ENCODE data around the gene RSF1.

Gene RSF1

GRCh38 chr11:77814848-77815247 is 5.7 kb downstream of the RSF1 start:
- no peak overlapping the region for H3K9ac ChIP-seq (ENCODE audit: low read length in 5 of 5)
- H3K9me3 ChIP-seq (ENCODE audit: control insufficient read depth in 5 of 5, low read length in 5 of 5), result peaks cover 0 to 5% (median 4%) of the 10 kb centered on the region in 5 donors
- H3K27ac ChIP-seq (ENCODE audit: low read depth, low read length), result no peak overlapping the region
- H3K4me1 ChIP-seq (ENCODE audit: control insufficient read depth in 5 of 5, insufficient read depth in 5 of 5, low read length in 5 of 5), result peaks cover 0 to 21% (median 11%) of the 10 kb centered on the region in 5 donors
- peaks cover 0 to 7% (median 0%) of the 10 kb centered on the region in 5 donors for H3K36me3 ChIP-seq (ENCODE audit: control insufficient read depth in 5 of 5, insufficient read depth in 5 of 5, low read length in 5 of 5)
- H3K4me3 ChIP-seq (ENCODE audit: low read depth in 1 of 5, low read length in 5 of 5), result no peak overlapping the region
- no peaks in the 10 kb centered on the region for H3K27me3 ChIP-seq (ENCODE audit: control insufficient read depth in 5 of 5, insufficient read depth in 4 of 5, low read length in 5 of 5)

- Histone ChIP-seq H3K9me3 (ENCODE audit: control insufficient read depth in 5 of 5, low read length in 5 of 5) (peaks cover 0 to 5% (median 4%) of the 10 kb centered on the region in 5 donors), H3K4me1 (ENCODE audit: control insufficient read depth in 5 of 5, insufficient read depth in 5 of 5, low read length in 5 of 5) (peaks cover 0 to 8% (median 0%) of the 10 kb centered on the region in 5 donors), H3K4me3 (ENCODE audit: low read depth in 1 of 5, low read length in 5 of 5) (no peak overlapping the region), H3K27ac (ENCODE audit: low read depth, low read length) (no peak overlapping the region), H3K36me3 (ENCODE audit: control insufficient read depth in 5 of 5, insufficient read depth in 5 of 5, low read length in 5 of 5) (peaks cover 0 to 7% (median 0%) of the 10 kb centered on the region in 5 donors), H3K27me3 (ENCODE audit: control insufficient read depth in 5 of 5, insufficient read depth in 4 of 5, low read length in 5 of 5) (no peaks in the 10 kb centered on the region), H3K9ac (ENCODE audit: low read length in 5 of 5) (no peak overlapping the region)
Observed at GRCh38 chr11:77813256-77813655, 7.3 kb downstream of the RSF1 start.

DNA sequence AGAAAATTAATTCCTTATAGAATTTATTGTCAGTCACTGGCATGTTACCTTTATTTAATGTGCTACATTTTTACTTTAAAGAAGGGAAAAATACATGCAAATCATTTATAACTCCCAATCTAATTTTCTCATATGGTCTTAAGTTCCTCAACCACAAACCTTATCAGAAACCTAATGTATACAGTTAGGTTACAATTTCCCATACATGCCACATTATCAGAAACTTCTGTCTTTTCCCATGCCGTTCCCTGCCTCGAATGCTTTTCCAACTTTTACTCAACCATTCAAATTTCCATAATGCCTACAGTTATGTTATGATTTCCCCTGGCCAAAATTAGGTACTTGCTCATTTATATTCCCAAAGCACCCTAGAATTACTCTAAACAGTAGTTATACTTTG is 13.5 kb downstream of the RSF1 start:
- H3K9me3 ChIP-seq (ENCODE audit: control insufficient read depth in 5 of 5, low read length in 5 of 5), result no peaks in the 10 kb centered on the region
- no peak overlapping the region for H3K9ac ChIP-seq (ENCODE audit: low read length in 5 of 5)
- no peaks in the 10 kb centered on the region for H3K27me3 ChIP-seq (ENCODE audit: control insufficient read depth in 5 of 5, insufficient read depth in 4 of 5, low read length in 5 of 5)
- no peak overlapping the region for H3K4me3 ChIP-seq (ENCODE audit: low read depth in 1 of 5, low read length in 5 of 5)
- H3K27ac ChIP-seq (ENCODE audit: low read depth, low read length), result no peak overlapping the region
- peaks cover 0 to 2% (median 0%) of the 10 kb centered on the region in 5 donors for H3K4me1 ChIP-seq (ENCODE audit: control insufficient read depth in 5 of 5, insufficient read depth in 5 of 5, low read length in 5 of 5)
- H3K36me3 ChIP-seq (ENCODE audit: control insufficient read depth in 5 of 5, insufficient read depth in 5 of 5, low read length in 5 of 5), result peaks cover 0 to 10% (median 0%) of the 10 kb centered on the region in 5 donors

DNA sequence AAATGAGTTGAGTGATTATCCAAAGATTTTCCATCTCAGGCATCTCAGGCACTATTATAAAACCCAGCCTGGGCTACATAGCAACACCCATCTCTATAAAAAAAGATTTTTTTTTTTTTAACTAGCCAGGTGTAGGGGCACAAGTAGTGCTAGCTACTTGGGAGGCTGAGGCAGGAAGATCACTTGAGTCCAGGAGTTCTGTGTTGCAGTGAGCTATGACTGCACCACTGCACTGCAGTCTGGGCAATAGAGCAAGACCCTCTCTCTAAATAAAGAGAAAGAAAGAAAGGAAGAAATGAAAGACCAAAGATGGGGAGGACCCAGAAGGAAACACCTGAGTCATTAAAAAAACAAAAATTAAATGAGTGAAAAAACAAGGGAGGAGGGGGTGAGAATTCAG is 14.1 kb downstream of the RSF1 start:
- H3K36me3 ChIP-seq (ENCODE audit: control insufficient read depth in 5 of 5, insufficient read depth in 5 of 5, low read length in 5 of 5), result peaks cover 0 to 10% (median 0%) of the 10 kb centered on the region in 5 donors
- no peaks in the 10 kb centered on the region for H3K9me3 ChIP-seq (ENCODE audit: control insufficient read depth in 5 of 5, low read length in 5 of 5)
- no peak overlapping the region for H3K27ac ChIP-seq (ENCODE audit: low read depth, low read length)
- no peak overlapping the region for H3K9ac ChIP-seq (ENCODE audit: low read length in 5 of 5)
- peaks cover 0 to 2% (median 0%) of the 10 kb centered on the region in 5 donors for H3K4me1 ChIP-seq (ENCODE audit: control insufficient read depth in 5 of 5, insufficient read depth in 5 of 5, low read length in 5 of 5)
- no peaks in the 10 kb centered on the region for H3K27me3 ChIP-seq (ENCODE audit: control insufficient read depth in 5 of 5, insufficient read depth in 4 of 5, low read length in 5 of 5)
- no peak overlapping the region for H3K4me3 ChIP-seq (ENCODE audit: low read depth in 1 of 5, low read length in 5 of 5)

- Histone ChIP-seq H3K4me3 (ENCODE audit: low read depth in 1 of 5, low read length in 5 of 5) (no peak overlapping the region), H3K36me3 (ENCODE audit: control insufficient read depth in 5 of 5, insufficient read depth in 5 of 5, low read length in 5 of 5) (peaks cover 0 to 3% (median 0%) of the 10 kb centered on the region in 5 donors), H3K27me3 (ENCODE audit: control insufficient read depth in 5 of 5, insufficient read depth in 4 of 5, low read length in 5 of 5) (no peaks in the 10 kb centered on the region), H3K4me1 (ENCODE audit: control insufficient read depth in 5 of 5, insufficient read depth in 5 of 5, low read length in 5 of 5) (peaks cover 0 to 12% (median 5%) of the 10 kb centered on the region in 5 donors), H3K27ac (ENCODE audit: low read depth, low read length) (no peak overlapping the region), H3K9ac (ENCODE audit: low read length in 5 of 5) (no peak overlapping the region), H3K9me3 (ENCODE audit: control insufficient read depth in 5 of 5, low read length in 5 of 5) (no peaks in the 10 kb centered on the region)
Observed at GRCh38 chr11:77801477-77801876, 19.0 kb downstream of the RSF1 start.

DNA sequence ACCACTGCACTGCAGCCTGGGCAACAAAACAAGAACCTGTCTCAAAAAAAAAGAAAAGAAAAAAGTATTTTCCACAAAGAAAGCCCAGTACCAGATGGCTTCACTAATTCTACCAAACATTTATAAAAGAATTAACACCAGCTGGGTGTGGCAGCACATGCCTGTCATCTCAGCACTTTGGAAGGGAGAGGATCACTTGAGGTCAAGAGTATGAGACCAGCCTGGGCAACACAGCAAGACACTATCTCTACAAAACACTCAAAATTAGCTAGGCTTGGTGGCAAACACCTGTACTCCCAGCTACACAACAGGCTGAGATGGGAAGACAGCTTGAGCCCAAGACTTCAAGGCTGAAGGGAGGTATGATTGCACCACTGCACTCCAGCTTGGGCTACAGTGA is 20.1 kb downstream of the RSF1 start:
- no peaks in the 10 kb centered on the region for H3K27me3 ChIP-seq (ENCODE audit: control insufficient read depth in 5 of 5, insufficient read depth in 4 of 5, low read length in 5 of 5)
- no peak overlapping the region for H3K4me3 ChIP-seq (ENCODE audit: low read depth in 1 of 5, low read length in 5 of 5)
- no peak overlapping the region for H3K9ac ChIP-seq (ENCODE audit: low read length in 5 of 5)
- no peak overlapping the region for H3K27ac ChIP-seq (ENCODE audit: low read depth, low read length)
- peaks cover 0 to 3% (median 0%) of the 10 kb centered on the region in 5 donors for H3K36me3 ChIP-seq (ENCODE audit: control insufficient read depth in 5 of 5, insufficient read depth in 5 of 5, low read length in 5 of 5)
- H3K4me1 ChIP-seq (ENCODE audit: control insufficient read depth in 5 of 5, insufficient read depth in 5 of 5, low read length in 5 of 5), result peaks cover 0 to 12% (median 5%) of the 10 kb centered on the region in 5 donors
- no peaks in the 10 kb centered on the region for H3K9me3 ChIP-seq (ENCODE audit: control insufficient read depth in 5 of 5, low read length in 5 of 5)

- no peak overlapping the region for H3K27ac ChIP-seq (ENCODE audit: low read depth, low read length)
- no peak overlapping the region for H3K4me3 ChIP-seq (ENCODE audit: low read depth in 1 of 5, low read length in 5 of 5)
- H3K27me3 ChIP-seq (ENCODE audit: control insufficient read depth in 5 of 5, insufficient read depth in 4 of 5, low read length in 5 of 5), result no peaks in the 10 kb centered on the region
- H3K36me3 ChIP-seq (ENCODE audit: control insufficient read depth in 5 of 5, insufficient read depth in 5 of 5, low read length in 5 of 5), result no peaks in the 10 kb centered on the region
- peaks cover 0 to 15% (median 5%) of the 10 kb centered on the region in 5 donors for H3K4me1 ChIP-seq (ENCODE audit: control insufficient read depth in 5 of 5, insufficient read depth in 5 of 5, low read length in 5 of 5)
- H3K9ac ChIP-seq (ENCODE audit: low read length in 5 of 5), result no peak overlapping the region
- no peaks in the 10 kb centered on the region for H3K9me3 ChIP-seq (ENCODE audit: control insufficient read depth in 5 of 5, low read length in 5 of 5)
Observed at GRCh38 chr11:77799338-77799737, 21.2 kb downstream of the RSF1 start.

DNA sequence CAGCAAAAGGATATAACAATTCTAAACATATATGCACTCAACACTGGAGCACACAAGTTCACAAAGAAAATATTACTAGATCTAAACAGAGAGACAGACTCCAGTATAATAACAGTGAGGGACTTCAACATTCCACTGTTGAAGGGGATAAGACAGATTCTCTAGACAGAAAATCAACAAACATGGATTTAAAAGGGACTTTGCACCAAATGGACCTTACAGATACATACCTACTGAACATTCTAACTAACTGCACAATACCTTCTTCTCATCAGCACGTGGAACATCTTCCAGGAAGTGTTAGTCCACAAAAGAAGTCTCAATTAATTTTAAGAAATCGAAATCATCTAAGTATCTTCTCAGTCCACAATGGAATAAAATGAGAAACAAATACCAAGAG is 26.6 kb downstream of the RSF1 start:
- H3K36me3 ChIP-seq (ENCODE audit: control insufficient read depth in 5 of 5, insufficient read depth in 5 of 5, low read length in 5 of 5), result peaks cover 0 to 5% (median 0%) of the 10 kb centered on the region in 5 donors
- no peaks in the 10 kb centered on the region for H3K9me3 ChIP-seq (ENCODE audit: control insufficient read depth in 5 of 5, low read length in 5 of 5)
- H3K9ac ChIP-seq (ENCODE audit: low read length in 5 of 5), result no peak overlapping the region
- peaks cover 0 to 8% (median under 1%) of the 10 kb centered on the region in 5 donors for H3K4me1 ChIP-seq (ENCODE audit: control insufficient read depth in 5 of 5, insufficient read depth in 5 of 5, low read length in 5 of 5)
- no peak overlapping the region for H3K4me3 ChIP-seq (ENCODE audit: low read depth in 1 of 5, low read length in 5 of 5)
- H3K27me3 ChIP-seq (ENCODE audit: control insufficient read depth in 5 of 5, insufficient read depth in 4 of 5, low read length in 5 of 5), result no peaks in the 10 kb centered on the region
- H3K27ac ChIP-seq (ENCODE audit: low read depth, low read length), result no peak overlapping the region

DNA sequence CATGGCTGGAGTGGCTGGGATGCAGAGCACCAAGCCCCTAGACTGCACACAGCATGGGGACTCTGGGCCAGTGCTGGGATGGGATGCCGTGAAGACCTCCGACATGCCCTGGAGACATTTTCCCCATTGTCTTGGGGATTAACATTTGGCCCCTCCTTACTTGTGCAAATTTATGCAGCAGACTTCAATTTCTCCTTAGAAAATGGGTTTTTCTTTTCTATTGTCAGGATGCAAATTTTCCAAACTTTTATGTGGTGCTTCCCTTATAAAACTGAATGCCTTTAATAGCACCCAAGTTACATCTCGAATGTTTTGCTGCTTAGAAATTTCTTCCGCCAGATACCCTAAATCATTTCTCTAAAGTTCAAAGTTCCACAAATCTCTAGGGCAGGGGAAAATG is 29.2 kb downstream of the RSF1 start:
- Histone ChIP-seq H3K4me1 (ENCODE audit: control insufficient read depth in 5 of 5, insufficient read depth in 5 of 5, low read length in 5 of 5) (peaks cover 0 to 10% (median 2%) of the 10 kb centered on the region in 5 donors), H3K9me3 (ENCODE audit: control insufficient read depth in 5 of 5, low read length in 5 of 5) (no peaks in the 10 kb centered on the region), H3K9ac (ENCODE audit: low read length in 5 of 5) (no peak overlapping the region), H3K27ac (ENCODE audit: low read depth, low read length) (no peak overlapping the region), H3K27me3 (ENCODE audit: control insufficient read depth in 5 of 5, insufficient read depth in 4 of 5, low read length in 5 of 5) (no peaks in the 10 kb centered on the region), H3K36me3 (ENCODE audit: control insufficient read depth in 5 of 5, insufficient read depth in 5 of 5, low read length in 5 of 5) (peaks cover 0 to 5% (median 0%) of the 10 kb centered on the region in 5 donors), H3K4me3 (ENCODE audit: low read depth in 1 of 5, low read length in 5 of 5) (no peak overlapping the region)

DNA sequence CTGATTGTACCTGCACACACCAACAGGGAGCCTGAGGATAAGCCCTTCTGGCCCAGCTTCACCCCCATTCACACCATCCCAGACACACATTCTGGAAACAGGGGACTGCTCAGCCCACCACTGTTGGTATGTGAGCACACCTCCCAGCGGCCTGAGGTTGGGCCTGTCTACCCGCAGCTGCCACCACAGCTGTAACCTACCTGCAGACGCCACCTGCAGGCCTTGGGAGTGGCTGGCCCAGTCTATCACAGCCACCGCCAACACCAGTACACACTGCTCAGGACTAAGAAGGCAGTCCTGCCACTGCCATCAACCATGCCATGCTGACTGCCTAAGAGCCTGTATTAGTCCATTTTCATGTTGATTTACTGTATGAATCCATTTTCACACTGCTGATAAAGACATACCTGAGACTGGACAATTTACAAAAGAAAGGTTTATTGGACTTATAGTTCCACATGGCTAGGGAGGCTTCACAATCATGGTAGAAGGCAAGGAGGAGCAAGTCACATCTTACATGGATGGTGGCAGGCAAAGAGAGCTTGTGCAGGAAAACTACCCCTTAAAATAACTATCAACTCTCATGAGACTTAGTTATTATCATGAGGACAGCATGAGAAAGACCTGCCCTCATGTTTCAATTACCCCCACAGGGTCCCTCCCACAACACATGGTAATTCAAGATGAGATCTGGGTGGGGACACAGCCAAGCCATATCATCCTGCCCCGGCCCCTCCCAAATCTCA is 30.6 kb downstream of the RSF1 start:
- no peak overlapping the region for H3K9ac ChIP-seq (ENCODE audit: low read length in 5 of 5)
- H3K27me3 ChIP-seq (ENCODE audit: control insufficient read depth in 5 of 5, insufficient read depth in 4 of 5, low read length in 5 of 5), result no peaks in the 10 kb centered on the region
- peaks cover 0 to 5% (median 0%) of the 10 kb centered on the region in 5 donors for H3K36me3 ChIP-seq (ENCODE audit: control insufficient read depth in 5 of 5, insufficient read depth in 5 of 5, low read length in 5 of 5)
- no peak overlapping the region for H3K4me3 ChIP-seq (ENCODE audit: low read depth in 1 of 5, low read length in 5 of 5)
- H3K4me1 ChIP-seq (ENCODE audit: control insufficient read depth in 5 of 5, insufficient read depth in 5 of 5, low read length in 5 of 5), result peaks cover 0 to 10% (median 2%) of the 10 kb centered on the region in 5 donors
- no peaks in the 10 kb centered on the region for H3K9me3 ChIP-seq (ENCODE audit: control insufficient read depth in 5 of 5, low read length in 5 of 5)
- no peak overlapping the region for H3K27ac ChIP-seq (ENCODE audit: low read depth, low read length)

Data from subcutaneous abdominal adipose tissue (tissue), 5 donors.